Measurements from ENCODE around the gene PQBP1. TPM values are rescaled to one million over a fixed set of nuclear protein-coding genes. Genes with fewer than 3 reads are reported as not detected.
"Not testable (repeated sequence)": the region's sequence is repeated elsewhere in the genome, so short reads cannot be mapped to it uniquely, and the experiment has no call there.

PQBP1 gene
- total RNA-seq, 1 donor from 2014 or later: 80.1 TPM

DNA sequence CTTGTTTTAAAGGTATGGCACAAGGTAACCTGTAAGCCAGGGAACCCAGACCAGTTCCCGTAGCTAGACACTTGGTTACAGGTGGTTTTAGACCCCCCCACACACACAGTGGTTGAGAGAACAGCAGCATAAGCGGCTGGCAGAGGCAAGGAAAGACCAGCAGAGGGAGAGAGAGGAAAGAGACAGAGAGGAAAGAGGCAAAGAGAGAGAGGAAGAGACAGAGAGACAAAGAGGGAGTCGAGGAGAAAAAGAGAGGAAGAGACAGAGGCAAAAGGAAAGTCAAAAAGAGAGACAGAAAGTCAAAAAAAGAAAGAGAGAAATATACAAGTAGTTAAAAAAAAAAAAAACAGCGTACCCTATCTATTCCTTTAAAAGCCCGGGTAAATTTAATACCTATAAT is 42.8 kb upstream of the PQBP1 start:
- Mint-ChIP-seq H3K4me1 (ENCODE audit: unreplicated experiment) (peaks cover 11% of the 10 kb centered on the region), H3K27me3 (ENCODE audit: unreplicated experiment) (no peaks in the 10 kb centered on the region), H3K4me3 (ENCODE audit: unreplicated experiment) (no peak overlapping the region), H3K9me3 (ENCODE audit: unreplicated experiment) (no peaks in the 10 kb centered on the region), H3K27ac (ENCODE audit: unreplicated experiment) (peak overlapping the region; percentile 89), H3K36me3 (ENCODE audit: low read depth, unreplicated experiment) (no peaks in the 10 kb centered on the region)
- no peak for DNase-seq (ENCODE audit: low spot score)
- no peak for TF ChIP-seq CTCF (IDR thresholded peaks at IDR 0.05; ENCODE audit: unreplicated experiment)

GRCh38 chrX:48864210-48864609 is 33.5 kb upstream of the PQBP1 start:
- TF ChIP-seq CTCF (IDR thresholded peaks at IDR 0.05; ENCODE audit: unreplicated experiment): no peak
- Mint-ChIP-seq H3K4me1 (ENCODE audit: unreplicated experiment) (no peaks in the 10 kb centered on the region), H3K9me3 (ENCODE audit: unreplicated experiment) (no peaks in the 10 kb centered on the region), H3K27me3 (ENCODE audit: unreplicated experiment) (no peaks in the 10 kb centered on the region), H3K4me3 (ENCODE audit: unreplicated experiment) (no peak overlapping the region), H3K36me3 (ENCODE audit: low read depth, unreplicated experiment) (no peaks in the 10 kb centered on the region), H3K27ac (ENCODE audit: unreplicated experiment) (no peak overlapping the region)
- no peak for DNase-seq (ENCODE audit: low spot score)

DNA sequence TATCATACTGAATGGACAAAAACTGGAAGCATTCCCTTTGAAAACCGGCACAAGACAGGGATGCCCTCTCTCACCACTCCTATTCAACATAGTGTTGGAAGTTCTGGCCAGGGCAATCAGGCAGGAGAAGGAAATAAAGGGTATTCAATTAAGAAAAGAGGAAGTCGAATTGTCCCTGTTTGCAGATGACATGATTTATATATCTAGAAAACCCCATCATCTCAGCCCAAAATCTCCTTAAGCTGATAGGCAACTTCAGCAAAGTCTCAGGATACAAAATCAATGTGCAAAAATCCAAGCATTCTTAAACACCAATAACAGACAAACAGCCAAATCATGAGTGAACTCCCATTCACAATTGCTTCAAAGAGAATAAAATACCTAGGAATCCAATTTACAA is 25.7 kb upstream of the PQBP1 start:
- not testable (repeated sequence) for H3K9me3 Mint-ChIP-seq (ENCODE audit: unreplicated experiment); H3K4me1 Mint-ChIP-seq (ENCODE audit: unreplicated experiment); DNase-seq (ENCODE audit: low spot score); H3K36me3 Mint-ChIP-seq (ENCODE audit: low read depth, unreplicated experiment); H3K27ac Mint-ChIP-seq (ENCODE audit: unreplicated experiment); H3K4me3 Mint-ChIP-seq (ENCODE audit: unreplicated experiment); H3K27me3 Mint-ChIP-seq (ENCODE audit: unreplicated experiment)

GRCh38 chrX:48876944-48877343 is 20.8 kb upstream of the PQBP1 start:
- H3K4me3 Mint-ChIP-seq (ENCODE audit: unreplicated experiment); H3K4me1 Mint-ChIP-seq (ENCODE audit: unreplicated experiment); H3K9me3 Mint-ChIP-seq (ENCODE audit: unreplicated experiment): not testable (repeated sequence)

DNA sequence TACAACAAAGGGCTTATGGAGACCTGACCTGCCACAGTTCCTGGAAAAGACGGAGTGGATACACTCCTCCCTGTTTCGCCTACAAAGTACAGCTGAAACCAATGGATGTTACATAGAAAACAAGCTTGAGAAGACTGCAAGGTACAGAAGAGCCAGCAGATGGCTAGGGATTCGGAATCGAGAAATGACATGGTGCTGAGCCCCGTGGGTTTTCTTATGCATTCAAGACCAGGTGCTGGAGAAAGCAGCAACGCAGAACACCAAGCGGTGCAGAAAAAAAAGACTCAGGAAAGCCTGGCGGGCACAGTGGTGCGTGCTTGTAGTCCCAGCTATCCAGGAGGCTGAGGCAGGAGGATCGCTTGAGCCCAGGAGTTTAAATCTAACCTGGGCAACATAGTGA is 14.0 kb upstream of the PQBP1 start:
- no peak overlapping the region for H3K4me3 Mint-ChIP-seq (ENCODE audit: unreplicated experiment)
- TF ChIP-seq CTCF (IDR thresholded peaks at IDR 0.05; ENCODE audit: unreplicated experiment): no peak
- no peak overlapping the region for H3K27ac Mint-ChIP-seq (ENCODE audit: unreplicated experiment)
- H3K4me1 Mint-ChIP-seq (ENCODE audit: unreplicated experiment): peaks cover 6% of the 10 kb centered on the region
- no peaks in the 10 kb centered on the region for H3K27me3 Mint-ChIP-seq (ENCODE audit: unreplicated experiment)
- H3K9me3 Mint-ChIP-seq (ENCODE audit: unreplicated experiment): no peaks in the 10 kb centered on the region
- DNase-seq (ENCODE audit: low spot score): no peak
- H3K36me3 Mint-ChIP-seq (ENCODE audit: low read depth, unreplicated experiment): no peaks in the 10 kb centered on the region

More at GRCh38 chrX:48876944-48877343, 20.8 kb upstream of the PQBP1 start:
- H3K27ac Mint-ChIP-seq (ENCODE audit: unreplicated experiment); DNase-seq (ENCODE audit: low spot score); H3K36me3 Mint-ChIP-seq (ENCODE audit: low read depth, unreplicated experiment); H3K27me3 Mint-ChIP-seq (ENCODE audit: unreplicated experiment): not testable (repeated sequence)

- not testable (repeated sequence) for H3K36me3 Mint-ChIP-seq (ENCODE audit: low read depth, unreplicated experiment); H3K27ac Mint-ChIP-seq (ENCODE audit: unreplicated experiment); H3K4me3 Mint-ChIP-seq (ENCODE audit: unreplicated experiment); H3K9me3 Mint-ChIP-seq (ENCODE audit: unreplicated experiment); H3K4me1 Mint-ChIP-seq (ENCODE audit: unreplicated experiment); DNase-seq (ENCODE audit: low spot score); H3K27me3 Mint-ChIP-seq (ENCODE audit: unreplicated experiment)
These were observed 11.1 kb upstream of the PQBP1 start for GRCh38 chrX:48886586-48886985.

All from endothelial cell (in vitro differentiated cells).